ENCODE results near the gene ERGIC1.

Gene ERGIC1

GRCh38 chr5:172875505-172876279 is 41.6 kb downstream of the ERGIC1 start:
- Histone ChIP-seq H3F3A (ENCODE audit: control insufficient read depth, insufficient read depth) (no peaks in the 10 kb centered on the region), H4K20me1 (ENCODE audit: control insufficient read depth, insufficient read depth, low read depth, low read length) (0 out of 2 replicates have a peak, but pooled peaks cover 3% of the 10 kb centered on the region), H3K27me3 (ENCODE audit: control insufficient read depth, low read length) (no peaks in the 10 kb centered on the region), H3K36me3 (ENCODE audit: control insufficient read depth, low read length) (no peaks in the 10 kb centered on the region), H3K4me3 (ENCODE audit: low read length) (no peak overlapping the region), H3K9me2 (replicated peaks; ENCODE audit: control insufficient read depth, low read length) (no peaks in the 10 kb centered on the region), H3K9me3 (ENCODE audit: control insufficient read depth, insufficient read depth, low read length) (no peaks in the 10 kb centered on the region), H3K4me1 (ENCODE audit: control insufficient read depth, low read length) (peaks cover 11% of the 10 kb centered on the region), H3K27ac (ENCODE audit: low read depth, low read length) (no peak overlapping the region), H3K4me2 (ENCODE audit: low read length) (no peak overlapping the region), H3K79me2 (ENCODE audit: control insufficient read depth, low read length) (peaks cover 5% of the 10 kb centered on the region; the same call in 1 of the 2 replicates)
- TF ChIP-seq EZH2phosphoT487 (IDR thresholded peaks at IDR 0.05; ENCODE audit: borderline replicate concordance, low read length) = no peak
- TF ChIP-seq CTCF (IDR thresholded peaks at IDR 0.05; ENCODE audit: low read depth, low read length, poor library complexity, severe bottlenecking) = no peak

- H3K79me2 ChIP-seq (ENCODE audit: control insufficient read depth, low read length) = peaks cover 5% of the 10 kb centered on the region; the same call in 1 of the 2 replicates
- H3K27me3 ChIP-seq (ENCODE audit: control insufficient read depth, low read length) = no peaks in the 10 kb centered on the region
- no peak overlapping the region for H3K27ac ChIP-seq (ENCODE audit: low read depth, low read length)
- no peaks in the 10 kb centered on the region for H3K9me2 ChIP-seq (replicated peaks; ENCODE audit: control insufficient read depth, low read length)
- H3K36me3 ChIP-seq (ENCODE audit: control insufficient read depth, low read length) = no peaks in the 10 kb centered on the region
- H3K9me3 ChIP-seq (ENCODE audit: control insufficient read depth, insufficient read depth, low read length) = no peaks in the 10 kb centered on the region
- H3K4me2 ChIP-seq (ENCODE audit: low read length) = no peak overlapping the region
- TF ChIP-seq EZH2phosphoT487 (IDR thresholded peaks at IDR 0.05; ENCODE audit: borderline replicate concordance, low read length) (no peak), CTCF (IDR thresholded peaks at IDR 0.05; ENCODE audit: low read depth, low read length, poor library complexity, severe bottlenecking) (no peak)
- no peaks in the 10 kb centered on the region for H3F3A ChIP-seq (ENCODE audit: control insufficient read depth, insufficient read depth)
- no peak overlapping the region for H3K4me3 ChIP-seq (ENCODE audit: low read length)
- 0 out of 2 replicates have a peak, but pooled peaks cover 3% of the 10 kb centered on the region for H4K20me1 ChIP-seq (ENCODE audit: control insufficient read depth, insufficient read depth, low read depth, low read length)
- peaks cover 11% of the 10 kb centered on the region for H3K4me1 ChIP-seq (ENCODE audit: control insufficient read depth, low read length)
These were observed 42.5 kb downstream of the ERGIC1 start for GRCh38 chr5:172876578-172876977.

GRCh38 chr5:172877466-172878260 is 43.6 kb downstream of the ERGIC1 start:
- Histone ChIP-seq H3K4me3 (ENCODE audit: low read length) (no peak overlapping the region), H3K27me3 (ENCODE audit: control insufficient read depth, low read length) (no peaks in the 10 kb centered on the region), H3F3A (ENCODE audit: control insufficient read depth, insufficient read depth) (no peaks in the 10 kb centered on the region), H3K4me2 (ENCODE audit: low read length) (no peak overlapping the region), H3K9me3 (ENCODE audit: control insufficient read depth, insufficient read depth, low read length) (no peaks in the 10 kb centered on the region), H3K36me3 (ENCODE audit: control insufficient read depth, low read length) (no peaks in the 10 kb centered on the region), H3K4me1 (ENCODE audit: control insufficient read depth, low read length) (peaks cover 11% of the 10 kb centered on the region), H3K27ac (ENCODE audit: low read depth, low read length) (no peak overlapping the region), H4K20me1 (ENCODE audit: control insufficient read depth, insufficient read depth, low read depth, low read length) (0 out of 2 replicates have a peak, but pooled peaks cover 3% of the 10 kb centered on the region), H3K9me2 (replicated peaks; ENCODE audit: control insufficient read depth, low read length) (no peaks in the 10 kb centered on the region), H3K79me2 (ENCODE audit: control insufficient read depth, low read length) (peaks cover 5% of the 10 kb centered on the region; the same call in 1 of the 2 replicates)
- TF ChIP-seq EZH2phosphoT487 (IDR thresholded peaks at IDR 0.05; ENCODE audit: borderline replicate concordance, low read length) (no peak), CTCF (IDR thresholded peaks at IDR 0.05; ENCODE audit: low read depth, low read length, poor library complexity, severe bottlenecking) (no peak)
